Esophagus muscularis mucosa (tissue), 3 donors: Measurements from ENCODE around the gene MTUS2.

ENCODE experiments used
- CTCF ChIP-seq, 3 experiments: fragments of 200-600 bp in 2 of 3; fragments of 450-650 bp in 1 of 3; sonication (generic) in 2 of 3; IDR thresholded peaks; one replicate each; pipeline ENCODE4 v1.5.1; 2017 to 2019; ENCODE audit warnings: antibody characterized with exemption in 3 of 3, mild to moderate bottlenecking in 2 of 3, moderate library complexity in 1 of 3
- POLR2AphosphoS5 ChIP-seq, 2 donors: sonication (generic); formaldehyde crosslinking; IDR thresholded peaks; one replicate each; pipeline ENCODE4 v1.6.1; 2017; ENCODE audit warnings: antibody characterized with exemption in 2 of 2

- TF ChIP-seq CTCF (IDR thresholded peaks at IDR 0.05) (no peak), POLR2AphosphoS5 (IDR thresholded peaks at IDR 0.05) (no peak)
Measured at GRCh38 chr13:29546662-29547061, 726.5 kb downstream of the MTUS2 start.
